ENCODE results near the gene BSPRY.

DNA sequence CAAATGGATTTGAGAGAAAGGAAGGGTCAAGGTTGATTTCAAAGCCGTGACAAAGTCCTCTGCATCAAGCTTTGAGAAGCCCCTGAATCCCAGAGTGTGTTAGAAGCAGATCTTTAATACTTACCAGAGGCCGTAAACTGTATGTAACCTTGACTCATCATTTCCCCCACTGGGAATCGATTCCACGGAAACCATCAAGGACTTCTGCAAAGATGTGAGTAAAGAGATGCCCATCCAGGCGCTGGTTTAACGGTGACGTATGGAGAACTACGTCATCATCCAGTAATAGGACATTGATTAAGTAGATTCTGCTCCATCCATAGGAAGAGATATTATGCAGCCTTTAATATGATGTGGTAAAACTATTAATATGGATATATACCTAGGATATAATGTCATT, 47.8 kb upstream of the BSPRY start:
- TF ChIP-seq CREB1 (IDR thresholded peaks at IDR 0.05; ENCODE audit: low read depth) = no peak
- no peak for TF ChIP-seq RAD21 (IDR thresholded peaks at IDR 0.05; ENCODE audit: low read depth)
- no peak for TF ChIP-seq EP300 (IDR thresholded peaks at IDR 0.05; ENCODE audit: borderline replicate concordance)
- TF ChIP-seq, protein P1, sequence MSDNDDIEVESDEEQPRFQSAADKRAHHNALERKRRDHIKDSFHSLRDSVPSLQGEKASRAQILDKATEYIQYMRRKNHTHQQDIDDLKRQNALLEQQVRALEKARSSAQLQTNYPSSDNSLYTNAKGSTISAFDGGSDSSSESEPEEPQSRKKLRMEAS (IDR thresholded peaks at IDR 0.05) = no peak
- TF ChIP-seq TEAD4 (IDR thresholded peaks at IDR 0.05) = no peak
